Stimulated activated CD4-positive, alpha-beta T cell treated with anti-CD3 and anti-CD28 coated beads, Interleukin-4, amount 100 ng/mL, for 24 hours (primary cell): ENCODE results near the gene PAX1.

ENCODE experiments used
- DNase-seq: peaks from one replicate; pipeline ENCODE4 v3.0.0-alpha.2; 2020

PAX1 gene

DNA sequence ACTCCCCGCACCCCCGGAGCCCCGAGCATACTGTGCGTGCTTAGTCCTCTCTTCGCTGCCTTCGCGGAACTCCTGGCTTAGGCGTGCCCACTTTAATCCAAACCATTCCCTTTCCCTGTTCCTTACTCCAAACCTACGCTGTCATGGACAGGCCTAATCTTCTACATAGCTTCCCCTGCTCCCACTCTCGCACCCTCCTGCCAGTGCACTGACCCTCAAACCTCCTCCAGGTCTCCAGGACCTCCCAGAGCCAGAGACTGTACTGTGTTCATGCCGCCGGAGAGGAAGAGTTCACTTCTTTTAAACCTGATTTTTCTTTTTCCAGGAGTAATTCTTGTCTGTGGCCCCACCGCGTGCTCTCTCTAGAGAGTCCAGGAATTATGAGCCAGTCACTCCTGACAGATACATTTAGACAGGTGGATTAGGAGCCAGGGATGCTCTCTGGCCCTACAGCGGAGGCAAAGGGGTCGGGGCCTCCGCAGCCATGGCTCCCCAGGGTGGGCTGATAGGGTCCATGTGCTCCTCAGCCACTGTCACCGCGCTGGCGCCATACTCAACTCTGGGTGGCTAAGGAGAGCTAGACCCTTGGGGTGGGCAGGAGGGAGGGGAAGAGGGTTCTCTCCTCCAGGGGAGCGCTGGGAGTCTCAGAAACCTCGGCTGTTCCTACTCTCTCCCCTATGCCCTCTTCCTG, 1.6 kb upstream of the PAX1 start:
- no peak for DNase-seq

DNA sequence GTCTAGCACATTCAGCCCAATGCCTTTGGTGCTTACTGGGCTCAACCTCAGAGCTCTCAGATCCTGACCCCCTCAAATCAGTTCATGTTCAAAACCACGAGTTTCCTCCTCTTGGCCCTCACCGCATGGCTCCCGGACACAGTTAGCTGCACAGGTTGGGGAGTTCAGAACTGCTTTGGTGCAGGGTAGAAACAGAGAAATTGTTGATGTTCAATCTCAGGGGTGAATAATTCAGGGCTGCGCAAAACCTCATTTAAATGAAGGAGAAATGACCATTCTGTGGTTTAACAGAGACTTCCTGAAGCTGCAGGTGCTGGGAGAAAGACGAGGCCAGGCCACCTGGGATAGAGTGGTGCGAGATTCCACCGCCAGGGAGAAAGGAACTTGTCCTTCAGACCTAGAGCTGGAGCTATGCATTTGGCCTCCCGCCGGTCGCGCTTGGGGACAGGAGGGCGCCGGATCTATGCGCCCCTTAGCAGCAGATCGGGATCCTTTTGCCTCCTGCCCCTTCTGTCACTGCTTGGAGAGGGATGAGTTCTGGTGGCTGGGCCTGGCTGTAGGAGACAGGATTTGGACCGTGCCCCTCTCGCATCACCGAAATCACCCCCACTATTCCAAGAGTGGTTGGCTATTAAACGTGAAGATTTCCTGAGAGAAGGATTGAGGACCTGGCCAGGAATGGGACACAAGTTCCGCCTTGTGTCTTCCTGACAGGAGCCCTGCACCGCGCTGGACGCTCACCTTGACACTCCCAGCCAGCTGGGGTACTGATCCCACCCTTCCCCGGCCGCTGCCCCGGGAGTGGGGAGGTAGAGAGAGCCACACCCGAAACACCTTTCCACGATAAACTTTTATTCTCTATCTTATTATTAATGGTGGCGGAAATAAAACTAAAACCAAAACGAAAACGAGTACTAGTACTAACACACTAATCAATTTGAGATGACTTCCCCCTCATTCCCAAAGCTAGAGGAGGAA, 767 bp upstream of the PAX1 start:
- DNase-seq = no peak

DNA sequence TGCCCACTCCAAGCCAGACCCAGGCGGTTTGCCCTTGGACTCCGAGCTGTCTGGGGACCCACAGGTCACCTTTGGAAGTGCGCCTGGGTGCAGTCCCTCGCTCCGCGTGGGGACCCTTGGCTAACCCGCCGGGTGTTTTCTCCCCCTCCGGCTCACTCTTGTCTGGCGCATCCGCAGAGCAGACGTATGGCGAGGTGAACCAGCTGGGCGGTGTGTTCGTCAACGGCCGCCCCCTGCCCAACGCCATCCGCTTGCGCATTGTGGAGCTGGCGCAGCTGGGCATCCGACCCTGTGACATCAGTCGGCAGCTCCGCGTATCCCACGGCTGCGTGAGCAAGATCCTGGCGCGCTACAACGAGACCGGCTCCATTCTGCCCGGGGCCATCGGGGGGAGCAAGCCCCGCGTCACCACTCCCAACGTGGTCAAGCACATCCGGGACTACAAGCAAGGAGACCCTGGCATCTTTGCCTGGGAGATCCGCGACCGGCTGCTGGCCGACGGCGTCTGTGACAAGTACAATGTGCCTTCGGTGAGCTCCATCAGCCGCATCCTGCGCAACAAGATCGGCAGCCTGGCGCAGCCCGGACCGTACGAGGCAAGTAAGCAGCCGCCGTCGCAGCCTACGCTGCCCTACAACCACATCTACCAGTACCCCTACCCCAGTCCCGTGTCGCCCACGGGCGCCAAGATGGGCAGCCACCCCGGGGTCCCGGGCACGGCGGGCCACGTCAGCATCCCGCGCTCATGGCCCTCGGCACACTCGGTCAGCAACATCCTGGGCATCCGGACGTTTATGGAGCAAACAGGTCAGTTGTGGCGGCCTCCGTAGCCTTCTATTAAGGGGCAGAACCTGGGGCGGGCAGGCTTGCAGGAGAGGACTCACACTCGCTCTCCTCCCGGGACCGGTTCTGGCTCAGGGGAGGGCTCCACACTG, 1.1 kb downstream of the PAX1 start:
- DNase-seq = no peak

DNA sequence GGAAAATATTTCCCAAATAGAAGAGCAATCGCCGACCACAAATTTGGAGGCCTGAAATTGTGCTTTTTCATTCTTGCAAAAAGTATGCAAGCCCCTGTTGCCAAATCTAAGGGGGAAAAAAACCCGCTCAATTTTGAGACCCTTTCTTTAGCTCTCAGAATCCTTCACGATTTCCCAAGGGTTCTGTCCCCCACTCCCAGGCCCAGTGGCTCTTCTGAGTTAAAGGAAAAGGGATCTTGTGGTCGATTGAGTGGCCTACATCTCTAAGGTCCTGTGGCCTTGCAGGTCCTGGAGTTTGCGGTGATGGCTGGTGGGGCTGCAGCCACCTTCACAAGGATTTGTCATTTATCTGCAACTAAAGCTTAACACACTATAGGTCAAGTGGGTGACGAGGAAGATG, 1.8 kb downstream of the PAX1 start:
- no peak for DNase-seq

DNA sequence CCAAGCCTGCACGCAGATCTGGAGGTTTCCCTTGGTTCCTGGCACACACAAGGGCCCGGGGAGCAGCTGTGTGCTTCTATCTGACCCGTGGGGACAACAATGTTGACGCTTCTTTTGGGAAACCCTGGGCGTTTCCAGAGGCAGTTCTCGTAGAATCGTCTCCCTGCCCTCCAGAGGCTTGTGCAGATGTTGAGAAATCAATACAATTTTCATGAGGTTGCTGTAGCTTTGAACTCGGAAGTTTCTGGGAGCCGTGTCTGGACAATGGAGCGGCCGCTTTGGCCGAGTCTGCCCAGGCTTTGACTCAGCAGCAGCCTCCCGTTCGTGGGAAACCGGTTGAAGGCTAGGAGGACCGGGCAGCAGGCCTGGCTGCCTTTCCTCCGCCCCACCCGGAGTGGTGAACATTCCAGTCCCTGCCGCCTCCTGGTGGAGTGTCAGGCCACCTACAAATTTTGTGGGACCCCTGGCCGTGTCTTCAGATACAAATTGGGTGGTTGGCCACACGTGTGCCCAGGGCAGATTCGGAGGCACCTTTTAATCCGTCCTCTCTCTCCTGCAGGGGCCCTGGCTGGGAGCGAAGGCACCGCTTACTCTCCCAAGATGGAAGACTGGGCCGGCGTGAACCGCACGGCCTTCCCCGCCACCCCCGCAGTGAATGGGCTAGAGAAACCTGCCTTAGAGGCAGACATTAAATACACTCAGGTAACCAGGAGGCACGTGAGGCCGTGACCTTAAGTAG, 2.7 kb downstream of the PAX1 start:
- DNase-seq = no peak

DNA sequence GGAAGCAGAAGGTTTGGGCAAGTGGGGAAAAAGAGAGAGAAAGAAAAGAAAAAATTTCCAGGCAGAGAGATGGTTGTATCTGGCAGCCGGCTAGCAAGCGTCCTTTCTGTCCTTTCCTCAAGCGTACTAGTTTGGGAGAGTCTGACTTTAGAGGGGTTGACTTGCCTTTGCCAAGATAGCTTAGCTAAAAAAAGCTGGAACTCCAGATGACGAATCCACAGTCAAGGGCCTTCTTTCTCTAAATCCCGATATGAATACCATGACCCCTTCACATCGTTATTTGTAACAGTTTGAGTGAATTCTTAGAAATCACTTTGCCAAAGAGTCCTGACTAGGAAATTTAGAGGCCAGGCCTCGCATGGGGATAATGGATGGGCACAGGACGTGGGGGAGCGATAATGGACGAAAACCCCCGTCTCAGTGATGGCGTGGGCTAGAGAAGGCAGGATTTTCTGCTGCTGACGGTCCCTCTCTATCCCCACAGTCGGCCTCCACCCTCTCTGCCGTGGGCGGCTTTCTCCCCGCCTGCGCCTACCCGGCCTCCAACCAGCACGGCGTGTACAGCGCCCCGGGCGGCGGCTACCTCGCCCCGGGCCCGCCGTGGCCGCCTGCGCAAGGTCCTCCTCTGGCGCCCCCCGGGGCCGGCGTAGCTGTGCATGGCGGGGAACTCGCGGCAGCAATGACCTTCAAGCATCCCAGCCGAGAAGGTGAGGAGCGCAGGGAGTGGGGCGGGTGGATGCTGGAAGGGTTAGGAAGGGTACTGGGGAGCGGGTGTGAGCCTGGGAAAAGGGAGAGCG, 3.5 kb downstream of the PAX1 start:
- no peak for DNase-seq

DNA sequence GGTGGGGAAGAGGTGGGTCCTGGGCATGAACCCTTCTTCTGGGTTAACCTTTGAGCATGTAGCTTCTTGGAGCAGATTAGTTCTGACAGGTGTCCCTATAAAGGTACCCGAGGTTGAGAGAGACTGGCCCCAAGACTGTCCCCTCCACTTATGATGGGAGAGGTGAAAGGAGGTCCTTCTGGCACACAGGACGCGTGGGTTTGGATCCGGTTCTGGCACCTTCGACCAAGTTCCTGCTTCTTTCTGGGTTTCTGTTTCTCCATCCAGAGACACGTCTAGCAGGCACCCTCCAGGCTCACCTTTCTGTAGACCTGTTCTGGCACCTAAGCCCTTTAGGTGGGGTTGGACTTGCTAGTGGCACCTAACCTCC, 4.1 kb downstream of the PAX1 start:
- DNase-seq = no peak

DNA sequence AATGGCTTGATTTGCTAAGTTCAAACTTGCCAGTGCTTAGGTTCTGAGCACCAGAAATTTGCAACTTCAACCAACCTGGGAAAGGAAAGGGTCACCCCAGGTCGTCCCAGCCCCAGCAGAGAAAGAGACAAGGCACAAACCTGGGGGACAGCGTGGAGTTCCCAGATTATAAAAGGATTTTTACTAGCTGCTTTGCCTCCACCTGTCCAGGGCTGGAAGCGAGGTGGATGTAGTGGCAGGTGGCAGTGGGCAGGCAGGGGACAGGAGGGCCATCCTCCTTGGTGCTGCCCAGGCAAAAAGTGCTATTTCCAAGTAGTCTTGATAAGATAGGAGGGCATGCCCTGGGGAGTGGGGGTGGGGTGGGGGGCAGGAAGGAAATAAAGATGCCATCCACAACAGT, 4.9 kb downstream of the PAX1 start:
- no peak for DNase-seq

DNA sequence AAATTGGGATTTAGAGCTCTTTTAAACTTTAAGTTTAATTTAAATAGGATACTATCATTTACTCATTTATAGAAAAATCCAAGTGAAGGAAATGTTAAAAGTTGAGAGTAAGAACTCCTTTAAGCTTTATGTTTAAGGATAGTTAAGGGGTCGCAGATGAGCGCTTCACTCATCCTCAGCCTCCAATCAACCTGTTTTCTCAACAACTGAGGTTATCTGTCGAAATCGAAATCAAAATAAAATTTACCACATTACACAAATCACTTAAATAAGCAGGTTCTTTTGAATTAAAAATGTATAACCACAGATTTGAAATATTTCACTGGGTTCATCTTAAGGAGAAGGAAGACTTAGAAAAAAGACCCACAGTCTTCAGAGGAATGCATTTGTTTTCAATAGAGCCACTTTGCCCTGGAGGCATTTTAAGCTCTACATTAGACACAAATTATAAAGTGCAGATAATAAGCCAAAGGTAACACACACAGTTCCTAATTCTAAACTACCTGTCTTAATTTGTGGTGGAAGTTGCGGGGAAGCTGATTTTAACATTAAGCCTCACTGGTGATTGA, 5.5 kb downstream of the PAX1 start:
- no peak for DNase-seq

DNA sequence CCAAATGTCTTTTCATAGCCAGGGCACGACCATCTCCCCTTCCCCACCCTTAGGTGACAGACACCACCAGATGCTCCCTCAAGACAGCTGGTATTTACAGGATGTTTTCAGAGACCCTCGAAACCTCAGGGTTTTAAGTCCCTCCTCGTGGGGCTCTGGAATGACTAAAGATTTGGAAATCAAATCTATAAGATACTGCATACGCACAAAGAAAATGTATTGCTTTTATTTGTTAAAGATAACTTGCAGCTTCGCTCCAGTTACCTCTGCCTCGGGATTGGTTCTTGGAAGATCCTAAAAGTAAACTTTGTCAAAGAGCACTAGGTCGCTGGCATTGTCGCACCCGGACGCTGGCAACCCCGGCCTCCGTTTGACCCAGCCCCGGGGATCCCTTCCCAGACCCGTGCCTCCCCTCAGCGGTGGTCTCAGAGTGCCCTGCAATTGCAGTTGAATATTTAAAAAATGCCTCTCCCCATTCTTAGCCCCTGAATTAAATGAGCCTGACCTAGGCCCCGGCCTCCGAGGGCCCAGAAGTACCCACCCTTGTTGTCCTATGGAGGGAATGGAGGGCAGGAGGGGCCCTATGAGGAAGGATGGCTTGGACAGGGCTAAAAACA, 7.1 kb downstream of the PAX1 start:
- no peak for DNase-seq

DNA sequence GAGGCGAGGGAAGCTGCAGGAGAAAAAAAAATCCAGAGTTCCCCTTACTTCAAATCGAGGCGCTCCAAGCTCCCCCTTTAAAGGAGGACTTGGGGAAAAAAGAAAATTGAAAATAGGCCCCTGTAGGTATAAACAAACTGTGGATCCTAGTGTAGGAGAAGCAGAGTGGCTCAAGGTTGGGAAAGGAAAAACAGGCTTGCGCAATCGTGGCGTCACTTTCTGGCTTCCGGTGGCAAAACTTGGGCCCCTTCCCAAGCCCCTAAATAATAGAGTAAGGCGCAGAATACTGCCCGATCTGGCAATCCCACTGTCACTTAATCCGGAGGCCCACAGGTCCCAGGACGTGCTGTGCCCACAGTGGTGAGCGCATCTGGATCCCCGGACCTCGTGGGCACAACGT, 8.0 kb downstream of the PAX1 start:
- no peak for DNase-seq

DNA sequence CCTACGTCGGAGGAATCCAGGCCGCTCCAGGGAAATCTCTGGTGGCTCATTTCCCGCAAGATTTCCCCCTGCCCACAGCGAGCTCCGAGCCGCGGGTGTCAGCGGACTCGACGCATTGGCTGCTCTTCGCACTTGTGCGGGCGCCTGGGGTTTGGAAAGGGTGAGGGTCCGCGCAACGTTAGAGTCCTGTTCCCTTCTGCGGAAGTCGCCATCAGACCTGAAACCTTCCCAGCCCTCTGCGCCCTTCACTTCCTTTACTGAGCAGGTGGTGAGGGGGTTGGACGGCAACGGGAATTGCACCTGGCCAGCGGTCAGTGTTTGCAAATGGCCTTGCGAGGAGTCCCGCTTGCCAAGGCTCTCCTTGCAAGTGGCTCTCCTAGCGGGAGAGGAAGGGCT, 8.4 kb downstream of the PAX1 start:
- no peak for DNase-seq

DNA sequence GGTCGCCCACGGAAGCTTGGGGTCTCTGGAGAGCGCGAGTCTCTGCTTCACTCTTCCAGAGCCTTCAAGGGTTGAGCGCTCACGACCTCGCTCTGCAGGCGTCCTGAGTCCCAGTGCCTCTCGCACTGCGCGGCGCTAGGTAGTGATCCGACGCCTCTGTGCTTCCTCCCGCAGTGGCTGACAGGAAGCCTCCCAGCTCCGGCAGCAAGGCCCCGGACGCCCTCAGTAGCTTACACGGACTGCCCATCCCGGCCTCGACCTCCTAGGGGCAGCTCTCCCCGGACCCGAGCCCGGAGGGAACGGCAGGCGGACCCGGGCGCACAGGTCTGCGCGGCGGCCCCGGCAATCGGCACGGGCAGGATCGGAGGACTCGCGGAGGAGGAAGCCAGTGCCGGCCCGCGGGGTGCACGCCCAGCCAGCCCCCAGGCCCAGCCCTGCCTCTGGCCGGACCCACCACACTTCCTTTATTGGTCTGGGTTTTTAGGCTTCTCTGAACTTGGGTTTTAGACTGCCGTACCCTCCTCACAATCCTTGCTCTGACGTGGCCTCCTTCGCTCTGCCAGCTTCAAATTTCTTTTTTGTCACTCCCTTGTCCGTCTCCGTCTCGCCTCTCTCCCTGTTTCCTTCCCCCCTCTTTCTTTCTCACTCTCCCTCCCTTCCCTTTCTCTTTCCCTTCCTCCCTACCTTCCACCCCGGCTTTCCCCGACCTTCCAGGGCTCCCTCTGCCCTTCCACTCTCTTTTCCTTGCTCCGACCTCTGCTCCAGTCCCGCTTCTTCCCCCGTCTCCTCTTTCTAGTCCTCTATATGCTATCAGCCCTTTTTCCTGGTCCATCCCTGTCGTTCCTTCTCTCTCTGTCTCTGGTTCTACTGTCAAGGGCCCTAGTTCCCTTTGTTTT, 9.1 kb downstream of the PAX1 start:
- no peak for DNase-seq

DNA sequence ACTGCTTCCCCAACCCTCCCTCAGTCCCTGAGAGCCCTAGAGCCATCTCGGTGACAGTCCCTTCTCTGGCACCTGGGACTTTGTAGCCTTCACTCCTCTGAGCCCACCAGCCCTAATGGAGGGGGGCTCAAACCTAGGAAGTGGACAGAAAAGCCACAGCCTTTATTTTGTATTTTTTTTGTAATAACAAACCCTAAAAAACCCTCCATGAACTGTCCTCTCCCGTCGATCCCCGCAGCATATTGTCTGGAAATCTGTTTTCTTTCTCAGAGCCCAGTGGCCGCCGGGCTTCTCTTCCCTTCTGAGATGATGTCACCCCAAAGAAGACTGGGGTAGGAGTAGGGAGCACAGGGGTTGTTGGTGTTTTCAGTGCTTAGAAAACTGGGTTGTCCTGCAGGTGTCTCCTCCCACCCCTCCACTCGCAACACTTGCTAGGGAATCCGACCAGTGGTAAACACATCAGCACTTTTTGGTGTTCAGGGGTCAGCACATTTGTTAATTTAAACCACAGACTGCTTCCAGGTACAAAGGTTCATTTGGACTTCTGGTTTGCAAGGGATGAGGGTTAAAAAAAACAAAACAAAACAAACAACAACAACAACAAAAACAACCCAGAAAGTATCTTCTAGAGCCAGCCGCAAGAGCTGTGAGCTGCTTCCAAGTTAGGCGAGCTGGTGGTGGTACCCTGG, 9.9 kb downstream of the PAX1 start:
- DNase-seq = no peak

DNA sequence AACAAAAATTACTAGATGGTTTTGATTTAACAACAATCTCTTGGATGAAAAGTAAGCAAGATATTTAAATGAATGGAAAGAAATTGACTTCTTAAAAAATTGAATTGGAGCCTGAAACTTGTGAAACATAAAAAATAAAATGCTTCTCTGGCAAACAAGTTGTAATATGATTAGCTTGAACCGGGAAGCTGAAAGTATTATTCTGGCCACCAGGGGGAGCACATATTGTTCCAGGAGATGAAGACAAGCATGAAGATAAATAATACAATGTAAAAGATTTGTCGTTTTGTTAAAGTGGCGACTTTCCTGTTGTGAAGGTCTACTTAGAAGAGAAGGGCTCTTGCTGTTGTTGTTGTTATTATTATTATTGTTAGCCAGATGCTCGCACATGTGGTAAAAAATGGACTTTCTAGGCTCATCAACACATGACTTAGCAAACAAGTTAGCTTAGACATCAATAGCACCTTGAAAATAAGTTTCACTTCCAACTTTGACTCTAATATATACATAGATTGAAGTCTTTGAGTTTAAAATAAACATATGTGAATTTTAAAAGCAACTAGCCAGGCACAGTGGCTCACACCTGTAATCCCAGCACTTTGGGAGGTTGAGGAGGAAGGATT, 14.2 kb downstream of the PAX1 start:
- peak; percentile 40 for DNase-seq

DNA sequence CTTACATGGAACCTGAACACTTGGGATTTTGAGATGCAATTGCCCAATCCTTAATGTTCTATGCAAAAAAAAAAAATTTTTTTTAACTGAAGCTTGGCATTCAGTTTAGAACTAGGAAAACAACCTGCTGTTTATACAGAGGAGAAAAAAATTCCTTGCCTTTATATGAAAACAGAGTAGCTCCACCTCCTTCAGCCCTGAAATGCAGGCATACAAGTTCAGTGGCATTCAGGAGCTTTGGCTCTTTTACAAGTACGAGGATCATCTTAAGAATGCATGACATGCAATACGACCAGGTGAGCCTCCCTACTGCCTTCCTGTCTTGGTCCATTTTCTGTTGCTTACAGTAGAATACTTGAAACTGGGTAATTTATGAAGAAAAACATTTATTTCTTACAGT, 20.4 kb downstream of the PAX1 start:
- no peak for DNase-seq

DNA sequence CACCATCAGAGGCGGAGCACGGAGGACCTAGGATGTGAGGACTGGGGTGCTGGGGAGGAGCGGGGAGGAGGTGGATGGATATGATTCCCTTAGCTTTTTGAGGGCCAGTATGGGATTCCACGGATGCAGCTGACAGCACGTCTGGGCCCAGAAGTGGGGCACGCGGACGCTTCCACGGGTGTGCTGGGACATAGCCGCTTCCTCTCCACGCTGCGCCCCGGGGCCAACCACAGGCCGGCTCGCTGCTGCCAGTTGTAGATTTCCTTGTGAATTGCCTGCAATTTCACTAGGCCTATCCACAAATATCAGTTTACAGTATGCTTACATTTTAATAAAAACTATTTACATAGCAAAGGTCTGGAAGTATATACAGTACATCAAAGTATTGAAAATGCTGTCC, 23.9 kb downstream of the PAX1 start:
- no peak for DNase-seq

DNA sequence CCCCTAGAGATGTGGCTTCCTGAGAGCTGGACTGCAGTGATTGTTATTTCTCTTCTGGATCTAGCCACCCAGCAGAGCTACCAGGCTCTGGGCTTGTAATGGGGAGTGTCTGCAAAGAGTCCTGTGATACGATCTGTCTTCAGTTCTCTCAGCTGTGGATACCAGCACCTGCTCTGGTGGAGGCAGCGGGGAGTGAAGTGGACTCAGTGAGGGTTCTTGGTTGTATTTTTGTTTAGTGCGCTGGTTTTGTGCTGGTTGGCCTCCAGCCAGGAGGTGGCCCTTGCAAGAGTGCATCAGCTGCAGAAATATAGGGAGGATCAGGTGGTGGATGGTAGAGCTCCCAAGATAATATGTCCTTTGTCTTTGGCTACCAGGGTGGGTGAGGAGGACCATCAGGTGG, 33.7 kb downstream of the PAX1 start:
- DNase-seq = no peak

DNA sequence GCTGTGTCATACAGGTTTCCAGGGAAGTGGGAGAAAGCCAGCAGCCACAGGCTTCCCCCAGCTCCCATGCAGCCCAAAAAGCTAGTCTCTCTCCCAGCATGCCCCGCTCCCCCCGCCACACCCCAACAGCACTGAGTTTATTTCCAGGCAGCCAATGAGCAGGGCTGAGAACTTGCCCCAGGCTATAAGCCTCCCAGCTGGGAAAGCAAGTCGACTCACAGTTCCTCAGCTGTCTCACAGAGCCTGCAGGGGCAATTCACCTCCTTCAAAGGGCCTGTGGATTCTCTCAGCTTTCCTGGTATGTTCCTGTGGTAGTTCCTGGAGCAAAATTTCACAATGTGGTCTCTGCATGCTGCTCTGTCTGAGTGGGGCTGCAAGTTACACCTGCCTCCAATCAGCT, 34.2 kb downstream of the PAX1 start:
- DNase-seq = no peak
